Pons (tissue), 1 donor: ENCODE results near the gene NXPH2.
"Not testable (repeated sequence)": the region's sequence is repeated elsewhere in the genome, so short reads cannot be mapped to it uniquely, and the experiment has no call there.

Source experiments
- DNase-seq: peaks from one replicate; pipeline ENCODE4 v3.0.0-alpha.2; 2016; ENCODE audit warnings: low spot score

The NXPH2 gene

DNA sequence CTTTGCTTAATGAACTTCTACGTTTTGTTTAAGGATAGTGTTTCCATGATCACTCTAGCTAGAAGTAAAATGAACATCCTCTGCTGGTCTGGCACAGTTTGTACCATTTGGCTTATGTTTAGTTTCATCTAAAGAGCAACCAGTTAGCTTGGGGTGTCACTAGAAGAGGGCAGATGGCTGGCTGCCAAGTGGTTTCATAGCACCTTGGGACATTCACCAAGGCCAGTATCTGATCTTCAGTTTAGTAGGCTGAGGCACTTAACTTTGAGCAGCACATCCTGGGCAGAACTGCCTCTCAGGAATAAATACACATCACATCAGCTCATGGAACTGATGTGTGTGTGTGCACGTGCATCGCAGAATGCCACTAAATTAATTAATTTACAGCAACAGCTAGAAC, 68.4 kb downstream of the NXPH2 start:
- no peak for DNase-seq

DNA sequence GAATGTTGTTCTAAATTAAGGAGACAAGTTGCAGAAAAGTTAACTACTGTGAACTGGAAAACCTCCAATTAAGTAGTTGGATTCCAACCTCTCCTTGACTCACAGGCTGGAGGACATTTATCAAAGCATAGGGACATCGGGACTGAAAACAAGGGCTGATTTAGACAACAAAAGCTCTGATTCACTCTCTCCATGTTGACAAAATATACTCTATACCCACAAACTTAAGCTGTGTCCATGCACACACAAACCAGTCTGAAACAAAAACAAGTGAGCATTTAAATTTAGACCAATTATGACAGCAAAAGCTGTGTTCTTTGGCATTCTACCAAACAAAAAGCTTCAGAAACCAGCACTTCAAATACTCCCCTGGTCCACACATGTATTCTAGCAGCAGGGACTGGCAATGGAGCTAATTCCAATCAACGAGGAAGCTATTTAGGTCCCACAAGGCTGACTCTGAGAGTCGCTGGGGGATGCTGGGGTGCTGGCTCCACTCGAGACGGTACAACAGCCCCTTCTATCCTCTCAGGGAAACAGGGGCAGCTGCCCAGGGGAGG, 71.4 kb downstream of the NXPH2 start:
- peak; percentile 49 for DNase-seq

DNA sequence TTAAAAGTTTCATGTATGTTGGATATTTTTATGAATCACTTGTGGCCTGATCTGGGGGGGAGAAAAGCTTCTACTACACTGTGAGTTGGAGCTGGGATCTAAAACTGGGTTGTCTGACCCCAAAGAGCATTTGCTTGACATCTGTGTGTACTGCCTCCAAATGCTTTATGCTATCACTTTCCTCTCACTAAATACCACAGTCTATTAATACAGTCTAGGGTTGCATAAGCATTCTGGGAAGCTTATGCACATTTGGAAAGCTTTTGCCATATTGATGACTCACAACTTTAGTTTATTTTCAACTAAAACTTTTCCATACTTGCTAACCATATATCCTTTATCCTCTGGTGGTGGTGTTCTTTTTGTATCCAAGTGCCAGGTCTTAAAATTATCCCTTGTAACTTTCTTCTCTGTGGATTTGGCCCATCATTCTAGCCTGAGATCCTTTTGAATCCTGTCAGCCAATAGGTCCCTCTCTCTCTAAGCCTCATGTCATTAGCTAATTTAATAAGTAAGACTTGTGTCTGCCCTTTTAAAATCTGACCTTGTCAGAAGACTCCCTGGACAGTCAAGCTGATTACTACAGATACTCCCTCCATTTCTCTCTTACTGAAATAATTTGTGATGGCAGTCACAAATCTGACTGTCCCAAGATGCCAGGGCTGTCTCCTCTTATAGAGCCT, 72.7 kb downstream of the NXPH2 start:
- no peak for DNase-seq

GRCh38 chr2:138703242-138703641, 76.9 kb downstream of the NXPH2 start:
- no peak for DNase-seq

GRCh38 chr2:138700716-138701115, 79.5 kb downstream of the NXPH2 start:
- DNase-seq, result no peak

DNA sequence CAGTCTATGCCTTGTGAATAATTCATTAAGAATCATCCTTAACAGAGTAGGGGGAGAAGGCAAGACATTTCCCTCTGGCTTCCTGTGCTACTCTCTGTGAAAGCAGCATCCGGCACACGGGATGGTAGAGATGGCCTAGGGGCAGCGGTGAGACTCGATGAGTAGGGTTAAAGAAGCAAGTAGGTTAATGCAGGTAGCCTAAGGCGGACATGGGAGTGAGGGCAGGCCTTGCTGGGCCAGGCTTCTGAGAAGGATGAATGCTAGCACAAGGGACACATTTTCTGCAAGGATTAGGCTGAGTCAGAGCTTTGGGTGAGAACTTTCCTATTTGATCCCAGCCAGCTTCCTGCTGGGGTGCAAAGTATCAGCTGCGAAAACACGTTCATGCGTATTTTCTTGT, 80.8 kb downstream of the NXPH2 start:
- no peak for DNase-seq

- DNase-seq, result no peak
Observed at GRCh38 chr2:138698428-138698827, 81.8 kb downstream of the NXPH2 start.

- no peak for DNase-seq
Observed at GRCh38 chr2:138691667-138692066, 88.5 kb downstream of the NXPH2 start.

DNA sequence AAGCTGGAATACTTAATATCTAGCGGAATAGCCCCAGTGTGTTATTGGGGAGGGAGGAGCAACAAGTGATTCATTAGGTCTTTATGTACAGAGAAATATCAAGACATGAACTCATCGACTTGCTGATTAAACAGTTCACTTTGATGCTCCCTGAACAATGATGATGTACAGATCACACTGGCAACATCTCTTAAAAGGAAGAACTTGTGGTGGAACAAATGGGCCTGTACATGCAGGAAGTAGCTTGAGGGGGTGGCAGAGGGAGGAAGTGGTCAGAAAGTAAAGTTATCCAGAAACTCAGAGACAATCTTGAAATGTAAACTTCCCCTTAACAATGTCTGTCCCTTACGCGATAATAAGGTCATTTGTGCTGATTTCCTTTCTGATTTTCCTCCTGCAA, 90.5 kb downstream of the NXPH2 start:
- DNase-seq, result peak; percentile 66

DNA sequence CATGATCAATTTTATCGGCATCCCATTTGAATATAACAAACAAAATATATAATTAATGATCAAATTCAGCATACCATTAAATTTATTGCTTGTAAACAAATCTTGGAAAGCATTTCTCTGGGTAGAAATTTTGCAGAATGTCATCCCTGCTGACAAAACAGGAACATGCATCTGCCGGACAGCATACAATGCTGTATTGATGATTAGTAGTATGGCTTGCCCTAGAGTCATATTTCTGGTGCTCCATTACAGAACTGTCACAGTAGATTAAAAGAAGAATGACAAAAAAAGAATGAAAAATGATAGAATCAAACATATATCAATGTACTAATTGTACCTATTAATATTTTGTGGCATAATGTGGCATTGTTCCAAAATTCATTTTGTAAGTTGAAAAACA, 98.0 kb downstream of the NXPH2 start:
- DNase-seq, result no peak

GRCh38 chr2:138677221-138677620, 103.0 kb downstream of the NXPH2 start:
- DNase-seq, result no peak

GRCh38 chr2:138676619-138677021, 103.6 kb downstream of the NXPH2 start:
- no peak for DNase-seq

DNA sequence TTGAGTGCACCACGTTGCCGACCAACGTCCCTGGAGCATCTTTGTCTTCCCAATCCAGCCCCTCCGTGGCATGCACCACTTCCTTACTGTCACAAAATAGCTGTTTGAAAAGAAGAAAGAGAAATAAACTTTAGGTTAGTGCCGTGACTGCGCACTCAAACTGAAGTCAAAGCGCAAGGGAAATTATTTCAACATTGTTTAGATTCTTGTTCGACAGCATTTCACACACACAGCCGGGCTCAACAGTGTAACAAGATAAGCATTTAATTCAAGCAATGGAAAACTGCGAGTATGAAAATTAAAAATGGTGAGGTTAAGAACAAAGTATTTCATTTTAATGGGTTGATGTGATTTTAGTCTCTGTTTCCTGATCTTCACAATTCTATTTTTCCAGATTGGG, 108.6 kb downstream of the NXPH2 start:
- no peak for DNase-seq

DNA sequence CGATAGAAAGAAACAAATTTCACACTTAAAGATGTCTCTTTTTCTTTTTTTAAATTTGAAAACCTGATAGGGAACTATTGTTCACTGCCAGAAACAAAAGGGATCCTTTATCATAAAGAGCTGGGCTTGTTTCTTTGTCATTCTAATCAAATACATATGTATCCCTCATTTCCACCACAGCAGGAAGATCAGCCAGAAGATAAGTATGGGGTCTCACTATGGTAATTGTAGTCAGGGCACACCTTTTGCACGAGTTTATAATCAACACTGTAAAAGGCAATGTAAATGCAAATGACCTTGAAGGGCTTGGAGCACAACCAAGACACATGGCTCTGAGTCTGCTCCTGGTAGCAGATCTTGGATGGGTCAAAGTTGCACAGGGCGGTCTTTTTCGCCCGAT, 109.5 kb downstream of the NXPH2 start:
- DNase-seq, result no peak

DNA sequence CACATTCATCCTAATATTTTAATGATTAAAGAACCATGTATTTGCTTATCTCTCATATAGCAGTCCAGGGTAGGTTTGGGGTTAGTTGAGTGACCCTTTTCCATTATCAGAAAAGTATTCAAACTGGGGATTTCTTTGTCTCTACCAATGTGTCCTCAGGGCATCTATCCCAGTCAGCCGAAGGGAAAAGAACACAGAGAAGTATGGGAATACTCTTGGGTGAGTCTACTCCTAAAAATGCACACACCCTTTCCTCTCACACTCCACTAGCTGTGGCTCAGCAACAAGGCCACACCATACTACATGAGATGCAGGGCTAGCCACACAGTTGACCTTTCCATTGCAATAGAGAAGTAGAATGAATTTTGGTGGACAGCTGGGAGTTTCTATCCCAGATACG, 114.3 kb downstream of the NXPH2 start:
- no peak for DNase-seq

GRCh38 chr2:138658187-138658894, 121.8 kb downstream of the NXPH2 start:
- no peak for DNase-seq

- no peak for DNase-seq
Observed at GRCh38 chr2:138654146-138654545, 126.0 kb downstream of the NXPH2 start.

DNA sequence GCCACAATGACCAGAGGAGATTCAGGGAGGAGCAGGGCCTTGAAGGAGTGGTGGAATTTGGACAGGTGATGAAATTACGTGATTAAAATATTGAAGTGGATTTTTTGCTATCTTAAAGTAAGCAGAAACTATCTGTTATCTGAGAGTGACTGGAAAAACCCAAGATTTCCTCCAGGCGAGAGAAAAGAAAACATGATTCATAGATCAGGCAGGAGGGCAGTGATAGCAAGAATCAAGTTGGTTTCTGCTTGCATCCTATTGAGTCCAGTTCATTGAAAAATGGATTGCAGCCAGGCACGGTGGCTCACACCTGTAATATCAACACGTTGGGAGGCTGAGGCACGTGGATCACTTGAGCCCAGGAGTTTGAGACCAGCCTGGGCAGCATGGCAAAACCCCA, 127.8 kb downstream of the NXPH2 start:
- no peak for DNase-seq

DNA sequence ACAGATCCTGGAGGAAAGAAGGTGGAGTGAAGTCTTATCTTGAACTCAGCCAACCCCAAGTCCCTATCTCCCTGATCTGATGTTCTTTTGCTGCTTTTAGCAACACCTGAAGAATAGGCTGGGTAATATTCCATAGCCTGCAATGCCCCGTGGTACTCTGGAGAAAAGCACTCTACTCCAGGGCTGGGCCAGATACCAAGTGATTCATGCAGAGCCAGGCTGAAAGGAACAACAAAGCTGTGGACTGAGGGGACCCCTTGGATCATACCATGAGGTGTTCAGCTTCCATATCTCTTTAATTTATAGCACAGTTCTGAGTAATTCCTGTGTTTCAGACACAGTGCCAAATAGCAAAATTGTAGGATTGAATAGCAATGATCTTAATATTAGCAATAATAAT, 130.6 kb downstream of the NXPH2 start:
- no peak for DNase-seq

DNA sequence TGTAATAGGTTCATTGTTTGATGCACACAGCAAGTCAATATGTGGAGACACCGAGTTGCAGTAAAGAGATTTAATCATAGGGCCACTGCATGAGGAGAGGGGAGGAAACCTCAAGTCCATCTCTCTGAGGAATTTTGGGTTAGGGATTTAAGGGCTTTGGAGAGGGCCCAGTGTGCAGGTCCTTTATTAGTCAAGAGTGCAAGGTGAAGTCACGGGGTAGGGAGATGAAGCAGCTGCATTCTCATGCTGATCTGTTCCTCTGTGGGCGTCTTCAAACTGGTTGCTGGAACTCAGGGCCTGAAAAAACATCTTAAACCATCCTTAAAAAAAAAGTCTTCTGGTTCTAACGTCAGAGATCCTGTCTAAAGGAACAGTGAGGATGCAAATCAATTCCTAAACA, 131.6 kb downstream of the NXPH2 start:
- DNase-seq, result no peak

DNA sequence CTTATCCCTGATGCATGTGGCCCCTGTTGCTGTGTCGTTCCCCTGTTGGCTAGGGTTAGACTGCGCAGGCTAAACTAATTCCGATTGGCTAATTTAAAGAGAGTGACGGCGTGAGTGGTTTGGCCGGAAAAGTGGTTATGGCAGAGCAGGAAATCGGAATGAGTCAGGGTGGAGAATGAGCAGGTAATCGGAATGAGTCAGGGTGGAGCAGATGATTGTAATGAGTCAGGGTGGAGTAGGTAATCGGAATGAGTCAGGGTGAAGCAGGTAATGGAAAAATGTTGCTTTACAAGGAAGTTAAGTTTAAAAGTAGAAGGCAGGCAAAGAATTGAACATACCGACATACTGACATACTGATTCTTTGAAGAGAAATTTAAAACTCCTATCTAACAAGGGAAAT, 135.4 kb downstream of the NXPH2 start:
- DNase-seq, result not testable (repeated sequence)

GRCh38 chr2:138640921-138641676, 139.1 kb downstream of the NXPH2 start:
- no peak for DNase-seq

GRCh38 chr2:138637686-138638085, 142.5 kb downstream of the NXPH2 start:
- DNase-seq, result no peak
